ENCODE data around the gene RNU7-1.

The RNU7-1 gene

GRCh38 chr12:6980075-6980474 lies 36.5 kb downstream of the RNU7-1 start:
- Histone ChIP-seq H3K27ac (replicated peaks; ENCODE audit: low read length) (no peak overlapping the region), H2BK12ac (ENCODE audit: low read length) (no peak overlapping the region)
- no peak for DNase-seq (ENCODE audit: low spot score)

GRCh38 chr12:6980740-6981139 lies 37.1 kb downstream of the RNU7-1 start:
- no peak overlapping the region for H3K18ac ChIP-seq (ENCODE audit: low read length)
- no peaks in the 10 kb centered on the region for H3K9me3 ChIP-seq (replicated peaks in 1 of 2; ENCODE audit: control insufficient read depth in 2 of 2, insufficient read depth in 1 of 2, low read depth in 1 of 2, low read length in 2 of 2)
- H3K14ac ChIP-seq (ENCODE audit: low read length), result no peak overlapping the region
- H2AFZ ChIP-seq (ENCODE audit: low read length), result no peak overlapping the region
- no peak overlapping the region for H2BK12ac ChIP-seq (ENCODE audit: low read length)
- no peak overlapping the region for H3K9ac ChIP-seq (ENCODE audit: low read depth, low read length, poor library complexity)
- no peak overlapping the region for H3K27ac ChIP-seq (replicated peaks; ENCODE audit: low read length)
- peaks cover 44 to 90% of the 10 kb centered on the region in 2 donors for H3K36me3 ChIP-seq (replicated peaks in 1 of 2; ENCODE audit: control insufficient read depth in 2 of 2, insufficient read depth in 2 of 2, low read length in 2 of 2)
- H2BK120ac ChIP-seq (ENCODE audit: low read depth, low read length), result no peak overlapping the region
- no peak overlapping the region for H3K4me2 ChIP-seq (ENCODE audit: insufficient read depth, low read length, poor library complexity, severe bottlenecking)
- no peaks in the 10 kb centered on the region for H3K27me3 ChIP-seq (ENCODE audit: control insufficient read depth in 3 of 3, insufficient read depth in 3 of 3, low read depth in 1 of 3, low read length in 3 of 3)
- H3K4ac ChIP-seq (ENCODE audit: low read length), result no peak overlapping the region
- no peak overlapping the region for H2AK5ac ChIP-seq (ENCODE audit: low read depth, low read length)
- H3K4me3 ChIP-seq (ENCODE audit: low read length in 2 of 2), result no peak overlapping the region
- no peak overlapping the region for H2BK5ac ChIP-seq (ENCODE audit: low read length)
- no peaks in the 10 kb centered on the region for H3K4me1 ChIP-seq (ENCODE audit: control insufficient read depth in 2 of 2, insufficient read depth in 1 of 2, low read depth in 1 of 2, low read length in 2 of 2)
- no peaks in the 10 kb centered on the region for H3K79me1 ChIP-seq (ENCODE audit: low read depth, low read length)
- no peak for DNase-seq (ENCODE audit: low spot score)
- no peak overlapping the region for H3K23ac ChIP-seq (ENCODE audit: low read depth, low read length, poor library complexity)
- H4K8ac ChIP-seq (ENCODE audit: low read depth, low read length), result no peak overlapping the region
- H2BK15ac ChIP-seq (ENCODE audit: low read length), result no peak overlapping the region
- no peak overlapping the region for H4K91ac ChIP-seq (ENCODE audit: low read depth, low read length, poor library complexity)

More at GRCh38 chr12:6980075-6980474, 36.5 kb downstream of the RNU7-1 start:
- H3K4me1 ChIP-seq (ENCODE audit: control insufficient read depth in 2 of 2, insufficient read depth in 1 of 2, low read depth in 1 of 2, low read length in 2 of 2), result no peaks in the 10 kb centered on the region
- no peaks in the 10 kb centered on the region for H3K27me3 ChIP-seq (ENCODE audit: control insufficient read depth in 3 of 3, insufficient read depth in 3 of 3, low read depth in 1 of 3, low read length in 3 of 3)
- no peak overlapping the region for H3K4me3 ChIP-seq (ENCODE audit: low read length in 2 of 2)
- no peak overlapping the region for H3K4ac ChIP-seq (ENCODE audit: low read length)
- H3K23ac ChIP-seq (ENCODE audit: low read depth, low read length, poor library complexity), result no peak overlapping the region
- H3K9ac ChIP-seq (ENCODE audit: low read depth, low read length, poor library complexity), result no peak overlapping the region
- no peaks in the 10 kb centered on the region for H3K9me3 ChIP-seq (replicated peaks in 1 of 2; ENCODE audit: control insufficient read depth in 2 of 2, insufficient read depth in 1 of 2, low read depth in 1 of 2, low read length in 2 of 2)
- no peak overlapping the region for H3K18ac ChIP-seq (ENCODE audit: low read length)
- no peak overlapping the region for H2AFZ ChIP-seq (ENCODE audit: low read length)
- WGBS, 2 donors (ENCODE audit: extremely low coverage in 2 of 2, insufficient read length in 2 of 2, insufficient replicate concordance in 1 of 2), result no CpG with 5 or more reads among the region's 4 CpGs
- H4K91ac ChIP-seq (ENCODE audit: low read depth, low read length, poor library complexity), result no peak overlapping the region
- no peak overlapping the region for H4K8ac ChIP-seq (ENCODE audit: low read depth, low read length)
- no peak overlapping the region for H3K4me2 ChIP-seq (ENCODE audit: insufficient read depth, low read length, poor library complexity, severe bottlenecking)
- H2AK5ac ChIP-seq (ENCODE audit: low read depth, low read length), result no peak overlapping the region
- no peak overlapping the region for H2BK5ac ChIP-seq (ENCODE audit: low read length)
- no peak overlapping the region for H2BK120ac ChIP-seq (ENCODE audit: low read depth, low read length)
- no peaks in the 10 kb centered on the region for H3K79me1 ChIP-seq (ENCODE audit: low read depth, low read length)
- peaks cover 50 to 97% of the 10 kb centered on the region in 2 donors for H3K36me3 ChIP-seq (replicated peaks in 1 of 2; ENCODE audit: control insufficient read depth in 2 of 2, insufficient read depth in 2 of 2, low read length in 2 of 2)
- H3K14ac ChIP-seq (ENCODE audit: low read length), result no peak overlapping the region
- H2BK15ac ChIP-seq (ENCODE audit: low read length), result no peak overlapping the region

- Histone ChIP-seq H2AFZ (ENCODE audit: low read length) (no peak overlapping the region), H3K18ac (ENCODE audit: low read length) (no peak overlapping the region), H3K27ac (replicated peaks; ENCODE audit: low read length) (no peak overlapping the region), H2BK12ac (ENCODE audit: low read length) (no peak overlapping the region), H3K4me3 (ENCODE audit: low read length in 2 of 2) (no peak overlapping the region), H3K79me1 (ENCODE audit: low read depth, low read length) (no peaks in the 10 kb centered on the region), H3K23ac (ENCODE audit: low read depth, low read length, poor library complexity) (no peak overlapping the region), H2BK15ac (ENCODE audit: low read length) (no peak overlapping the region), H4K91ac (ENCODE audit: low read depth, low read length, poor library complexity) (no peak overlapping the region), H2AK5ac (ENCODE audit: low read depth, low read length) (no peak overlapping the region), H3K36me3 (replicated peaks in 1 of 2; ENCODE audit: control insufficient read depth in 2 of 2, insufficient read depth in 2 of 2, low read length in 2 of 2) (peaks cover 38 to 89% of the 10 kb centered on the region in 2 donors), H2BK120ac (ENCODE audit: low read depth, low read length) (no peak overlapping the region), H3K27me3 (ENCODE audit: control insufficient read depth in 3 of 3, insufficient read depth in 3 of 3, low read depth in 1 of 3, low read length in 3 of 3) (no peaks in the 10 kb centered on the region), H3K4me2 (ENCODE audit: insufficient read depth, low read length, poor library complexity, severe bottlenecking) (no peak overlapping the region), H3K9me3 (replicated peaks in 1 of 2; ENCODE audit: control insufficient read depth in 2 of 2, insufficient read depth in 1 of 2, low read depth in 1 of 2, low read length in 2 of 2) (no peaks in the 10 kb centered on the region), H3K4me1 (ENCODE audit: control insufficient read depth in 2 of 2, insufficient read depth in 1 of 2, low read depth in 1 of 2, low read length in 2 of 2) (no peaks in the 10 kb centered on the region), H3K4ac (ENCODE audit: low read length) (no peak overlapping the region), H3K14ac (ENCODE audit: low read length) (no peak overlapping the region), H4K8ac (ENCODE audit: low read depth, low read length) (no peak overlapping the region), H3K9ac (ENCODE audit: low read depth, low read length, poor library complexity) (no peak overlapping the region), H2BK5ac (ENCODE audit: low read length) (no peak overlapping the region)
- no peak for DNase-seq (ENCODE audit: low spot score)
- no CpG with 5 or more reads among the region's 10 CpGs for WGBS, 2 donors (ENCODE audit: extremely low coverage in 2 of 2, insufficient read length in 2 of 2, insufficient replicate concordance in 1 of 2)
These were observed 37.8 kb downstream of the RNU7-1 start for GRCh38 chr12:6981152-6982052.

- Histone ChIP-seq H3K23ac (ENCODE audit: low read depth, low read length, poor library complexity) (no peak overlapping the region), H2BK120ac (ENCODE audit: low read depth, low read length) (no peak overlapping the region), H4K8ac (ENCODE audit: low read depth, low read length) (no peak overlapping the region), H4K91ac (ENCODE audit: low read depth, low read length, poor library complexity) (no peak overlapping the region), H2AK5ac (ENCODE audit: low read depth, low read length) (no peak overlapping the region), H3K36me3 (replicated peaks in 1 of 2; ENCODE audit: control insufficient read depth in 2 of 2, insufficient read depth in 2 of 2, low read length in 2 of 2) (peaks cover 29 to 83% of the 10 kb centered on the region in 2 donors), H3K4me2 (ENCODE audit: insufficient read depth, low read length, poor library complexity, severe bottlenecking) (no peak overlapping the region), H2BK5ac (ENCODE audit: low read length) (no peak overlapping the region), H3K27ac (replicated peaks; ENCODE audit: low read length) (no peak overlapping the region), H3K79me1 (ENCODE audit: low read depth, low read length) (no peaks in the 10 kb centered on the region), H3K14ac (ENCODE audit: low read length) (no peak overlapping the region), H3K18ac (ENCODE audit: low read length) (no peak overlapping the region), H2BK12ac (ENCODE audit: low read length) (no peak overlapping the region), H3K9me3 (replicated peaks in 1 of 2; ENCODE audit: control insufficient read depth in 2 of 2, insufficient read depth in 1 of 2, low read depth in 1 of 2, low read length in 2 of 2) (no peaks in the 10 kb centered on the region), H2BK15ac (ENCODE audit: low read length) (no peak overlapping the region), H3K9ac (ENCODE audit: low read depth, low read length, poor library complexity) (no peak overlapping the region), H3K4me3 (ENCODE audit: low read length in 2 of 2) (no peak overlapping the region), H3K27me3 (ENCODE audit: control insufficient read depth in 3 of 3, insufficient read depth in 3 of 3, low read depth in 1 of 3, low read length in 3 of 3) (no peaks in the 10 kb centered on the region), H2AFZ (ENCODE audit: low read length) (no peak overlapping the region), H3K4me1 (ENCODE audit: control insufficient read depth in 2 of 2, insufficient read depth in 1 of 2, low read depth in 1 of 2, low read length in 2 of 2) (no peaks in the 10 kb centered on the region), H3K4ac (ENCODE audit: low read length) (no peak overlapping the region)
- no peak for DNase-seq (ENCODE audit: low spot score)
- no CpG with 5 or more reads among the region's 7 CpGs for WGBS, 2 donors (ENCODE audit: extremely low coverage in 2 of 2, insufficient read length in 2 of 2, insufficient replicate concordance in 1 of 2)
These were observed 38.9 kb downstream of the RNU7-1 start for GRCh38 chr12:6982532-6982931.

Measured in neuronal stem cell (in vitro differentiated cells).